WI38 (cell line): ENCODE results near the gene FERMT2.

ENCODE experiments used
- H3K4me3 ChIP-seq: 2 replicates; pipeline ENCODE4 v1.5.1; 2011; ENCODE audit warnings: low read depth, mild to moderate bottlenecking, control low read depth, low read length
- CTCF ChIP-seq: IDR thresholded peaks from 2 replicates; pipeline ENCODE4 v1.5.1; 2012; ENCODE audit warnings: low read depth, mild to moderate bottlenecking, control low read depth, low read length

Gene FERMT2

GRCh38 chr14:52901357-52901980 lies 49.4 kb downstream of the FERMT2 start:
- no peak for TF ChIP-seq CTCF
- H3K4me3 ChIP-seq, result no peak overlapping the region

GRCh38 chr14:52900731-52901130 lies 50.1 kb downstream of the FERMT2 start:
- TF ChIP-seq CTCF, result no peak
- no peak overlapping the region for H3K4me3 ChIP-seq

DNA sequence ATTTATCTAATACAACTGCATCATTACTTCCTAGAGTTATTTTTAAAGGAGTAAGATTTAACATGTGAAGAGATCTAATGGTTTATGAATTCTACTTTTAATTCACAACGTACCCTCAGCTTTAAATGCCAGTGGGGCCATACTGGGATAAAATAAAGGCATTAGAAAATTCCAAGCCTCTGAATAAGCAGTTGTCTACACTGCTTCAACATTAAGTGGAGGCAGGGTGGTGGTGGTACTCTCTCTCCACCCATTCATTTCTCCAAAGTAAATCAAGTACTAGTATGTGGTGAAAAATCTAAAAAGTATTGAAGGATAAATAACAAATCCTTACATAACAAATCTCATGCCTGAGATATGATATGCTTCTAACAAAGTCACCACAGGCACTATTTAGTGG lies 52.4 kb downstream of the FERMT2 start:
- no peak for TF ChIP-seq CTCF

GRCh38 chr14:52895000-52895399 lies 55.9 kb downstream of the FERMT2 start:
- no peak overlapping the region for H3K4me3 ChIP-seq
- TF ChIP-seq CTCF, result no peak

More for the DNA sequence above, 52.4 kb downstream of the FERMT2 start:
- H3K4me3 ChIP-seq, result no peak overlapping the region

DNA sequence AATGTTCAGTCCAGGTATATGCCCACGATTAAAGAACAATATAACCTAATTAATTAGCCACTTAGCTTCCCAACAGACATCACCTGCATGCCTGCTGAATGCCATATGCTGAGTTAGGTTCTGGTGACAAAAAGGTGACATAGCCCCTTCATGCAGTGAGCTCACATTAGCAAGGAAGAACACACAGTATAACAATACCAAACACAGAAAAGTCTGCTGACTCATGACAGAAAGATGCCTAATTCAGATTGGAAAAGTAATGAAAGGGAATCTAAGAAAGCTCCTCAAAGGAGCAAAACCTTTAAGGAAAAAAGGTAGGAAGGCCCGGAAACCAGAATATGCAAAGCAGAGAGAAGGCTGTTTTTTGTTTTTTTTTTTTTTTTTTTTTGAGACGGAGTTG lies 59.0 kb downstream of the FERMT2 start:
- H3K4me3 ChIP-seq, result no peak overlapping the region
- TF ChIP-seq CTCF, result no peak

DNA sequence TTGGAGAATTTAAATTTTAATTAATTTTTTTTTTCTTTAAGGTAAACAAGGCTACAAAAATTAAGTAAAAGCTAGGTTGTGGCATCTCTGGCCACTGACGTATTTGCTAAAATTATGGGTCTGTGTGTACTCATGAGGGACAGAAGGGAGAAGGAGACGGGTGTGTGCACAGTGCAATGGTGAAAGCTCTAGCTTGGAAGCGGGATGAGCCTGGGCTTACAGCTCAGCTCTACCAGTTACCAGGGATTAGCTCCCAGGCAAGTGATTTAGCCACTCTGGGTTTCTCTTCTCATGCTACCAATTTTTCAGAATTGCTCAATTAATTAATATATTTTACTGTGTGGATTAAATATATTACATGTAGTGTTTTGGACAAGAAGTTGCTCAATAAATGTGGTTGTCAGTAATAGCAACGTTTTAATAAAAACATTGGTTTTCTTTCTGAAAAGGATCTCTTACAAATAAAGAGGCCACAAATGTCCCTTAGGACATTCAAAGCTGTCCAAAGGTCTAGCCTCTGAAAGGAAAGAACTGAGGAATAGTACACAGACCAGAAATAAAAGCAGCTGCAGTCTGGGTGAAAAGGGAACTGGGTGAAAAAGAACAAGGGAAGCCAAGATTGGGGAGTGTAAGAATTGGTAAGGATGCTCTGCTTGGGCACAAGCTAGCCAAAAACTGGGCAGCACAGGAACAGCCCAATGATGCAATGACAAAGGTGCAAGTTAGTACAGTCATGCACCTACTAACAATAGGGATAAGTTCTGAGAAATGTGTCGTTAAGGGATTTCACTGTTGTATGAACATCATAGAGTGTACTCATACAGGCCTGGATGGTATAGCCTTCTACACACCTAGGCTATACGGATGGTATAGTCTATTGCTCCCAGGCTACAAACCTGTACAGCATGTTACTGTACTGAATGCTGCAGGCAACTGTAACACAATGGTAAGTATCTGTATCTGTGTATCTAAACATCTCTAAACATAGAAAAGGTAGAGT lies 61.7 kb downstream of the FERMT2 start:
- no peak for TF ChIP-seq CTCF

GRCh38 chr14:52888159-52888558 lies 62.7 kb downstream of the FERMT2 start:
- no peak for TF ChIP-seq CTCF
- H3K4me3 ChIP-seq, result no peak overlapping the region

More for the DNA sequence above, 61.7 kb downstream of the FERMT2 start:
- H3K4me3 ChIP-seq, result no peak overlapping the region
